ENCODE data around the gene LRRK2.

Gene LRRK2

DNA sequence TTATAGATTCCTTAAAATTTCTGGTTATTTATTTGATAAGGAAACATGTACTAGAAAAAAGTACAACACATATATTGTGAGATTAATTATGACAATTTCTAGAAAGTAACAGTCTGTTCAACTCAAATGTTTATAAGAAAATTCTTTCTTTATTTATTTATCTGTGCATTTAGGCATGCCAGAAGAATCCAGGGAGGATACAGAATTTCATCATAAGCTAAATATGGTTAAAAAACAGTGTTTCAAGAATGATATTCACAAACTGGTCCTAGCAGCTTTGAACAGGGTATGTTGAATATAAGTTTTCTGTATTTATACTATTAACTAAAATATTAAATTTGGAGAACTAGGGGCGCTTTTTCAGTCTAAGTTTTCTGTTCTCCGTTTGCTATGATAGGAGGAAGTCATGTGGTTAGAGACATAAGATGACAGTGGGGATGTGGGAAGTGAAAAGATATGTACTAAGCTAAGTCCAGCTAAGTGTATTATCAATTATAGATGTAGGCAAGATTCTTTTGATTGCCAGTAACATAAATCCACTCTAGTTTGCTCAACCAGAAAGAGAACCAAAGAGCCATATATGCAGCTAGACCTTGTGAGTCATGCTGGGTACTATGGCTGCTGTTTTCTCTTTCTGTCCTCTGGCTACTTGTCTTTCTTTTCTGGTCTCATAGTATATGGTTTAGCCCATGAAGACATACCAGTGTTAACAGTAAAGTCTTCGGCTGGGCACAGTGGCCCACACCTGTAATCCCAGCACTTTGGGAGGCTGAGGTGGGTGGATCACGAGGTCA is 39.0 kb downstream of the LRRK2 start:
- Histone ChIP-seq H3K27ac (ENCODE audit: insufficient read depth, low read length, poor library complexity, severe bottlenecking) (no peak overlapping the region), H3K9me3 (ENCODE audit: control insufficient read depth, low read length) (no peaks in the 10 kb centered on the region), H3K36me3 (ENCODE audit: control insufficient read depth, insufficient read depth, low read length) (no peaks in the 10 kb centered on the region), H3K4me1 (ENCODE audit: control insufficient read depth, insufficient read depth, low read length, poor library complexity, severe bottlenecking) (no peaks in the 10 kb centered on the region), H3K4me3 (ENCODE audit: insufficient read depth, low read depth, low read length, poor library complexity, severe bottlenecking) (no peak overlapping the region), H3K27me3 (replicated peaks; ENCODE audit: control insufficient read depth, insufficient read depth, low read length, poor library complexity, severe bottlenecking) (no peaks in the 10 kb centered on the region)
- DNase-seq = no peak

- DNase-seq = no peak
- H3K27me3 ChIP-seq (replicated peaks; ENCODE audit: control insufficient read depth, insufficient read depth, low read length, poor library complexity, severe bottlenecking) = no peaks in the 10 kb centered on the region
- H3K4me1 ChIP-seq (ENCODE audit: control insufficient read depth, insufficient read depth, low read length, poor library complexity, severe bottlenecking) = no peaks in the 10 kb centered on the region
- no peaks in the 10 kb centered on the region for H3K9me3 ChIP-seq (ENCODE audit: control insufficient read depth, low read length)
- no peaks in the 10 kb centered on the region for H3K36me3 ChIP-seq (ENCODE audit: control insufficient read depth, insufficient read depth, low read length)
- no peak overlapping the region for H3K27ac ChIP-seq (ENCODE audit: insufficient read depth, low read length, poor library complexity, severe bottlenecking)
- no peak overlapping the region for H3K4me3 ChIP-seq (ENCODE audit: insufficient read depth, low read depth, low read length, poor library complexity, severe bottlenecking)
Observed at GRCh38 chr12:40271981-40272664, 47.3 kb downstream of the LRRK2 start.

- H3K9me3 ChIP-seq (ENCODE audit: control insufficient read depth, low read length) = no peaks in the 10 kb centered on the region
- H3K4me1 ChIP-seq (ENCODE audit: control insufficient read depth, insufficient read depth, low read length, poor library complexity, severe bottlenecking) = no peaks in the 10 kb centered on the region
- H3K27me3 ChIP-seq (replicated peaks; ENCODE audit: control insufficient read depth, insufficient read depth, low read length, poor library complexity, severe bottlenecking) = no peaks in the 10 kb centered on the region
- H3K36me3 ChIP-seq (ENCODE audit: control insufficient read depth, insufficient read depth, low read length) = no peaks in the 10 kb centered on the region
- no peak overlapping the region for H3K4me3 ChIP-seq (ENCODE audit: insufficient read depth, low read depth, low read length, poor library complexity, severe bottlenecking)
- DNase-seq = no peak
- no peak overlapping the region for H3K27ac ChIP-seq (ENCODE audit: insufficient read depth, low read length, poor library complexity, severe bottlenecking)
Observed at GRCh38 chr12:40281791-40282364, 57.1 kb downstream of the LRRK2 start.

DNA sequence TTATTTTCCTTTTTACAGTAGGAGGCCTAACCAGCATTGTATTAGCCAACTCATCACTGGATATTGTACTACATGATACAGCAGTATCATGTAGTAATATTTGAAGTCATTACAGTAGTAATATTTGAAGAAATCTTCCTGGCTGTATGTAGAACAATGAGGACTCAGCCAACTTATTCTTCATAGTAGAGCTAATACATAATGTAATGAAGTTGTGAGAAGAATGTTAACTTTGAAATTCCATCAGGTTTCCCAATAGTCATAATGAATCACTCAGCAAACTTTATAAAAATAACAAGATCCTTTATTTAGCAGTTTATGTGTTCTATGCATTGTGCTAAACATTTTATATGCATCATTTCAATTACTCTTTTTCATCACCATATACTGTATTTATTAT is 61.8 kb downstream of the LRRK2 start:
- H3K9me3 ChIP-seq (ENCODE audit: control insufficient read depth, low read length) = no peaks in the 10 kb centered on the region
- no peak for DNase-seq
- H3K4me3 ChIP-seq (ENCODE audit: insufficient read depth, low read depth, low read length, poor library complexity, severe bottlenecking) = no peak overlapping the region
- no peak overlapping the region for H3K27ac ChIP-seq (ENCODE audit: insufficient read depth, low read length, poor library complexity, severe bottlenecking)
- H3K4me1 ChIP-seq (ENCODE audit: control insufficient read depth, insufficient read depth, low read length, poor library complexity, severe bottlenecking) = no peaks in the 10 kb centered on the region
- no peaks in the 10 kb centered on the region for H3K36me3 ChIP-seq (ENCODE audit: control insufficient read depth, insufficient read depth, low read length)
- H3K27me3 ChIP-seq (replicated peaks; ENCODE audit: control insufficient read depth, insufficient read depth, low read length, poor library complexity, severe bottlenecking) = no peaks in the 10 kb centered on the region

- no peaks in the 10 kb centered on the region for H3K27me3 ChIP-seq (replicated peaks; ENCODE audit: control insufficient read depth, insufficient read depth, low read length, poor library complexity, severe bottlenecking)
- no peak for DNase-seq
- H3K27ac ChIP-seq (ENCODE audit: insufficient read depth, low read length, poor library complexity, severe bottlenecking) = no peak overlapping the region
- H3K9me3 ChIP-seq (ENCODE audit: control insufficient read depth, low read length) = no peaks in the 10 kb centered on the region
- H3K4me1 ChIP-seq (ENCODE audit: control insufficient read depth, insufficient read depth, low read length, poor library complexity, severe bottlenecking) = no peaks in the 10 kb centered on the region
- no peaks in the 10 kb centered on the region for H3K36me3 ChIP-seq (ENCODE audit: control insufficient read depth, insufficient read depth, low read length)
- no peak overlapping the region for H3K4me3 ChIP-seq (ENCODE audit: insufficient read depth, low read depth, low read length, poor library complexity, severe bottlenecking)
Observed at GRCh38 chr12:40287369-40287975, 62.7 kb downstream of the LRRK2 start.

GRCh38 chr12:40292788-40293429 is 68.1 kb downstream of the LRRK2 start:
- H3K9me3 ChIP-seq (ENCODE audit: control insufficient read depth, low read length) = no peaks in the 10 kb centered on the region
- H3K4me1 ChIP-seq (ENCODE audit: control insufficient read depth, insufficient read depth, low read length, poor library complexity, severe bottlenecking) = no peaks in the 10 kb centered on the region
- DNase-seq = no peak
- H3K36me3 ChIP-seq (ENCODE audit: control insufficient read depth, insufficient read depth, low read length) = no peaks in the 10 kb centered on the region
- no peak overlapping the region for H3K27ac ChIP-seq (ENCODE audit: insufficient read depth, low read length, poor library complexity, severe bottlenecking)
- no peaks in the 10 kb centered on the region for H3K27me3 ChIP-seq (replicated peaks; ENCODE audit: control insufficient read depth, insufficient read depth, low read length, poor library complexity, severe bottlenecking)
- no peak overlapping the region for H3K4me3 ChIP-seq (ENCODE audit: insufficient read depth, low read depth, low read length, poor library complexity, severe bottlenecking)

- Histone ChIP-seq H3K9me3 (ENCODE audit: control insufficient read depth, low read length) (no peaks in the 10 kb centered on the region), H3K27me3 (replicated peaks; ENCODE audit: control insufficient read depth, insufficient read depth, low read length, poor library complexity, severe bottlenecking) (no peaks in the 10 kb centered on the region), H3K4me1 (ENCODE audit: control insufficient read depth, insufficient read depth, low read length, poor library complexity, severe bottlenecking) (no peaks in the 10 kb centered on the region), H3K4me3 (ENCODE audit: insufficient read depth, low read depth, low read length, poor library complexity, severe bottlenecking) (no peak overlapping the region), H3K36me3 (ENCODE audit: control insufficient read depth, insufficient read depth, low read length) (no peaks in the 10 kb centered on the region), H3K27ac (ENCODE audit: insufficient read depth, low read length, poor library complexity, severe bottlenecking) (no peak overlapping the region)
- no peak for DNase-seq
Observed at GRCh38 chr12:40298341-40298740, 73.5 kb downstream of the LRRK2 start.

DNA sequence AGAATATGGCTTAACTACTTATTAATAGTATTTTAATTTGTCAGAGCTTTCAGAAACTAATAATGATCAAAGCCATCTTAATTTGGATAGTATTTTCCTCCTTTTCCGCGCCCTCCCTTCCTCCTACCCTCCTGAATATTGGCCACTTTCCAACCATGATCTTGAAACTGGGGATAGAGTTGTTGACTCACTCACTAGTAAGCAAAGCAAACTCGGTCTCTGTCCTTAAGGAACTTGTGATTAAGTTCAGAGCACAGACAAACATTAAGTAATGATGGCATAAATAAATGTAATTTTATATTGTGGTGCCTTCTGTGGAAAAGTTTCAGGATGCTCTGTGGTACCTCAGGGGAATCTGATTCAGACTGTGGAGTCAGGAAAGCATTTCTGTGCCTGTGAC is 75.7 kb downstream of the LRRK2 start:
- no peak for DNase-seq
- no peaks in the 10 kb centered on the region for H3K36me3 ChIP-seq (ENCODE audit: control insufficient read depth, insufficient read depth, low read length)
- no peaks in the 10 kb centered on the region for H3K9me3 ChIP-seq (ENCODE audit: control insufficient read depth, low read length)
- H3K4me3 ChIP-seq (ENCODE audit: insufficient read depth, low read depth, low read length, poor library complexity, severe bottlenecking) = no peak overlapping the region
- no peaks in the 10 kb centered on the region for H3K27me3 ChIP-seq (replicated peaks; ENCODE audit: control insufficient read depth, insufficient read depth, low read length, poor library complexity, severe bottlenecking)
- H3K27ac ChIP-seq (ENCODE audit: insufficient read depth, low read length, poor library complexity, severe bottlenecking) = no peak overlapping the region
- H3K4me1 ChIP-seq (ENCODE audit: control insufficient read depth, insufficient read depth, low read length, poor library complexity, severe bottlenecking) = no peaks in the 10 kb centered on the region

DNA sequence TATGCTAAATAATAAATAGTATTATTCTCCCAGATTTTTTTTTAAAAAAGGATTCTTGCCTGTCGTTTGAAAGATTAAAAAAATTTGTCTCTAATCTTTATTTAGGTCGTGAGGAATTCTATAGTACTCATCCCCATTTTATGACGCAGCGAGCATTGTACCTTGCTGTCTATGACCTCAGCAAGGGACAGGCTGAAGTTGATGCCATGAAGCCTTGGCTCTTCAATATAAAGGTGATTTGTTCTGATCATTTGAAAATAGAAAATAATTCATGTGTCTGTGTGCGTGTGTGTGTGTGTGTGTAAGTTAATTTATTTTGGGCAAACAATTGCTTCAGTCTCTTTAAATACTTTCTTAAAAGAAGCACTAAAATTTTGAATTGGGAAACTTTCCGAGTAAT is 84.2 kb downstream of the LRRK2 start:
- Histone ChIP-seq H3K36me3 (ENCODE audit: control insufficient read depth, insufficient read depth, low read length) (no peaks in the 10 kb centered on the region), H3K27me3 (replicated peaks; ENCODE audit: control insufficient read depth, insufficient read depth, low read length, poor library complexity, severe bottlenecking) (no peaks in the 10 kb centered on the region), H3K4me3 (ENCODE audit: insufficient read depth, low read depth, low read length, poor library complexity, severe bottlenecking) (no peak overlapping the region), H3K9me3 (ENCODE audit: control insufficient read depth, low read length) (no peaks in the 10 kb centered on the region), H3K4me1 (ENCODE audit: control insufficient read depth, insufficient read depth, low read length, poor library complexity, severe bottlenecking) (no peaks in the 10 kb centered on the region), H3K27ac (ENCODE audit: insufficient read depth, low read length, poor library complexity, severe bottlenecking) (no peak overlapping the region)
- DNase-seq = no peak

Data from effector memory CD4-positive, alpha-beta T cell (primary cell).